Measurements from ENCODE around the gene USP1. TPM values are rescaled to one million over a fixed set of nuclear protein-coding genes. Genes with fewer than 3 reads are reported as not detected.

The USP1 gene
- total RNA-seq, 1 experiment from 2014 or later: 37.4 TPM

DNA sequence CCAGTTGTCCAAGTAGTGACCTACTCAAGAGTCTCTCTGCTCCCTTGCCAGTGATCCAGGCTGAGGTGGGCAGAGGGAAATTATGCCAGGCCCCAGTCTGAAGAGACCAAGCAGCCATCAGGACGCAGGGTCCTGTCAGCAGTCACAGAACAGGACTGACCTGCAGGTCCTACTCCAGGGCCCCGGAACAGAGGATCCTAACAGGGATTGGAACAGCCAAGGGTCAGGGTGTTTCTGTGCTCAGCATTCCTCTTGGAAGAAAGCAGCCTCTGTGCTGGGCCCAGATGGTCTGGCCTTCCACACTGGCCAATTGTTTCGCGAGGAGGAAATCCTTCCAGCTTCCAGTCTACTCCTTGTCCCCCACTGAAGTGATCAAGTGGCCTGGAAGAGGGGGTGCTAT is 41.6 kb upstream of the USP1 start:
- H3K36me3 Mint-ChIP-seq: no peaks in the 10 kb centered on the region
- no peak overlapping the region for H3K27ac Mint-ChIP-seq
- TF ChIP-seq RELA (CRISPR knock-in tag; IDR thresholded peaks at IDR 0.05; ENCODE audit: borderline replicate concordance) (no peak), JAZF1 (CRISPR knock-in tag; IDR thresholded peaks at IDR 0.05) (no peak), FOXP1 (CRISPR knock-in tag; IDR thresholded peaks at IDR 0.05; ENCODE audit: borderline replicate concordance) (no peak), EMX1 (CRISPR knock-in tag; IDR thresholded peaks at IDR 0.05) (no peak), OVOL2 (CRISPR knock-in tag; IDR thresholded peaks at IDR 0.05; ENCODE audit: borderline replicate concordance) (no peak), PRRX2 (CRISPR knock-in tag; IDR thresholded peaks at IDR 0.05) (no peak), NFE2L1 (CRISPR knock-in tag; IDR thresholded peaks at IDR 0.05) (no peak), ZNF138 (CRISPR knock-in tag; conservative IDR thresholded peaks at IDR 0.05) (no peak)
- TF ChIP-seq, protein P1, sequence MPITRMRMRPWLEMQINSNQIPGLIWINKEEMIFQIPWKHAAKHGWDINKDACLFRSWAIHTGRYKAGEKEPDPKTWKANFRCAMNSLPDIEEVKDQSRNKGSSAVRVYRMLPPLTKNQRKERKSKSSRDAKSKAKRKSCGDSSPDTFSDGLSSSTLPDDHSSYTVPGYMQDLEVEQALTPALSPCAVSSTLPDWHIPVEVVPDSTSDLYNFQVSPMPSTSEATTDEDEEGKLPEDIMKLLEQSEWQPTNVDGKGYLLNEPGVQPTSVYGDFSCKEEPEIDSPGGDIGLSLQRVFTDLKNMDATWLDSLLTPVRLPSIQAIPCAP (CRISPR knock-in tag; IDR thresholded peaks at IDR 0.05): no peak
- ATAC-seq: no peak
- no peaks in the 10 kb centered on the region for H3K9me3 Mint-ChIP-seq
- peaks cover 6% of the 10 kb centered on the region; the same call in 1 of the 2 replicates for H3K27me3 Mint-ChIP-seq (ENCODE audit: low read depth)
- no peak overlapping the region for H3K4me3 Mint-ChIP-seq
- peaks cover 7% of the 10 kb centered on the region for H3K4me1 Mint-ChIP-seq
- DNase-seq (ENCODE audit: low spot score): no peak
- CTCF ChIA-PET: interaction anchor here (1.0 to 1.1 kb wide), 2 partner anchors 251 to 302 kb away, joined by 3 read pairs; no protein-coding TSS in a partner anchor
- POLR2A ChIA-PET: no interaction called here

DNA sequence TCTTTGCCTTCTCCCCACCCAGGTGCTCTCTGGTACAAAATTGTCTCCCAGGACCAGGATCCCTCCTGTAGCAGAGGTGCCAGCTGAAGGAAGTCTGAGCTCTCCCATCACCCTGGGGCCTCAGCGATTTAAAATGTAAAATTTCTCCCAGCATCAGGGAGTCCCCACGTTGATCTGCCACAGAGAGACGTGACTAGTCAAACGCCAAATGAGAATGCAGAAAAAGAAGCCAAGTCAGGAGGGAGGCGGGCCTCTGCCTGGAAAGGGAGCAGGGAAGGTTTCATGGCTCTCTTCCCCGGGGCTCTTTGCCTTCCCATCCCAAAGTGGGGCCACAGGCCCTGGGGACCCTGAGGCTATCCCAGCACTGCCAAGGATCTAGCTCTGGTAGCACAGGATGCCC is 40.0 kb upstream of the USP1 start:
- H3K27me3 Mint-ChIP-seq (ENCODE audit: low read depth): peaks cover 6% of the 10 kb centered on the region; the same call in 1 of the 2 replicates
- no peaks in the 10 kb centered on the region for H3K36me3 Mint-ChIP-seq
- peaks cover 21% of the 10 kb centered on the region for H3K4me1 Mint-ChIP-seq
- ATAC-seq (peak; percentile 61), DNase-seq (ENCODE audit: low spot score) (no peak)
- no peak for TF ChIP-seq NR3C1 (CRISPR knock-in tag; conservative IDR thresholded peaks at IDR 0.05; ENCODE audit: low read depth)
- POLR2A ChIA-PET: no interaction called here
- no peaks in the 10 kb centered on the region for H3K9me3 Mint-ChIP-seq
- CTCF ChIA-PET: interaction anchor here (1.1 to 1.5 kb wide), 2 partner anchors 9 to 221 kb away, joined by 4 to 5 read pairs; no protein-coding TSS in a partner anchor
- no peak overlapping the region for H3K4me3 Mint-ChIP-seq
- H3K27ac Mint-ChIP-seq: no peak overlapping the region

DNA sequence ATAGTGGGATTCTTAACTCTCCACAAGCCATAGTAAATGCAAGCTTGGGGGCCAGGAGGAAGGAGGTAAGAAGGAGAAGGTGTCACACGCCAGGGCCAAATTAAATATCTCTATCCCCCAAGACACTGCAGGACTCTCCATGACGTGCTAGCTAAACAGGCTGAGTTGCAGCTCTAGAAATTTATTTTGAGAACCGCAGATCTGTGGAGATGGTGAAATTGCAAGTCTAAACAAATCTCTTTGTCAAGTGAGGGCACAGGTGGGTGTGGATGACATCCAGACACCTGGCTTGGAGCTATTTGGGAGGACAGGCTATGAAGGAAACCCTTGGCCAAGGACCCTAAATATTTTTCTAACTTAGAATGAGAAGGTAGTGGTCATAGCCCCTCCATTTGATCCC is 39.5 kb upstream of the USP1 start:
- CTCF ChIA-PET: interaction anchor here (1.1 to 1.5 kb wide), 2 partner anchors 9 to 221 kb away, joined by 4 to 5 read pairs; no protein-coding TSS in a partner anchor
- peaks cover 9% of the 10 kb centered on the region for H3K27me3 Mint-ChIP-seq (ENCODE audit: low read depth)
- no peaks in the 10 kb centered on the region for H3K9me3 Mint-ChIP-seq
- TF ChIP-seq HMGA2 (CRISPR knock-in tag; IDR thresholded peaks at IDR 0.05) (no peak), ZNF416 (CRISPR knock-in tag; IDR thresholded peaks at IDR 0.05) (no peak), ATF1 (CRISPR knock-in tag; IDR thresholded peaks at IDR 0.05) (no peak), ETV6 (CRISPR knock-in tag; IDR thresholded peaks at IDR 0.05) (no peak), GABPB1 (CRISPR knock-in tag; IDR thresholded peaks at IDR 0.05) (no peak), FOXP1 (CRISPR knock-in tag; IDR thresholded peaks at IDR 0.05; ENCODE audit: borderline replicate concordance) (no peak)
- TF ChIP-seq, protein P2, sequence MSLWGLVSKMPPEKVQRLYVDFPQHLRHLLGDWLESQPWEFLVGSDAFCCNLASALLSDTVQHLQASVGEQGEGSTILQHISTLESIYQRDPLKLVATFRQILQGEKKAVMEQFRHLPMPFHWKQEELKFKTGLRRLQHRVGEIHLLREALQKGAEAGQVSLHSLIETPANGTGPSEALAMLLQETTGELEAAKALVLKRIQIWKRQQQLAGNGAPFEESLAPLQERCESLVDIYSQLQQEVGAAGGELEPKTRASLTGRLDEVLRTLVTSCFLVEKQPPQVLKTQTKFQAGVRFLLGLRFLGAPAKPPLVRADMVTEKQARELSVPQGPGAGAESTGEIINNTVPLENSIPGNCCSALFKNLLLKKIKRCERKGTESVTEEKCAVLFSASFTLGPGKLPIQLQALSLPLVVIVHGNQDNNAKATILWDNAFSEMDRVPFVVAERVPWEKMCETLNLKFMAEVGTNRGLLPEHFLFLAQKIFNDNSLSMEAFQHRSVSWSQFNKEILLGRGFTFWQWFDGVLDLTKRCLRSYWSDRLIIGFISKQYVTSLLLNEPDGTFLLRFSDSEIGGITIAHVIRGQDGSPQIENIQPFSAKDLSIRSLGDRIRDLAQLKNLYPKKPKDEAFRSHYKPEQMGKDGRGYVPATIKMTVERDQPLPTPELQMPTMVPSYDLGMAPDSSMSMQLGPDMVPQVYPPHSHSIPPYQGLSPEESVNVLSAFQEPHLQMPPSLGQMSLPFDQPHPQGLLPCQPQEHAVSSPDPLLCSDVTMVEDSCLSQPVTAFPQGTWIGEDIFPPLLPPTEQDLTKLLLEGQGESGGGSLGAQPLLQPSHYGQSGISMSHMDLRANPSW (CRISPR knock-in tag; conservative IDR thresholded peaks at IDR 0.05; ENCODE audit: low read depth): no peak
- TF ChIP-seq, protein P3, sequence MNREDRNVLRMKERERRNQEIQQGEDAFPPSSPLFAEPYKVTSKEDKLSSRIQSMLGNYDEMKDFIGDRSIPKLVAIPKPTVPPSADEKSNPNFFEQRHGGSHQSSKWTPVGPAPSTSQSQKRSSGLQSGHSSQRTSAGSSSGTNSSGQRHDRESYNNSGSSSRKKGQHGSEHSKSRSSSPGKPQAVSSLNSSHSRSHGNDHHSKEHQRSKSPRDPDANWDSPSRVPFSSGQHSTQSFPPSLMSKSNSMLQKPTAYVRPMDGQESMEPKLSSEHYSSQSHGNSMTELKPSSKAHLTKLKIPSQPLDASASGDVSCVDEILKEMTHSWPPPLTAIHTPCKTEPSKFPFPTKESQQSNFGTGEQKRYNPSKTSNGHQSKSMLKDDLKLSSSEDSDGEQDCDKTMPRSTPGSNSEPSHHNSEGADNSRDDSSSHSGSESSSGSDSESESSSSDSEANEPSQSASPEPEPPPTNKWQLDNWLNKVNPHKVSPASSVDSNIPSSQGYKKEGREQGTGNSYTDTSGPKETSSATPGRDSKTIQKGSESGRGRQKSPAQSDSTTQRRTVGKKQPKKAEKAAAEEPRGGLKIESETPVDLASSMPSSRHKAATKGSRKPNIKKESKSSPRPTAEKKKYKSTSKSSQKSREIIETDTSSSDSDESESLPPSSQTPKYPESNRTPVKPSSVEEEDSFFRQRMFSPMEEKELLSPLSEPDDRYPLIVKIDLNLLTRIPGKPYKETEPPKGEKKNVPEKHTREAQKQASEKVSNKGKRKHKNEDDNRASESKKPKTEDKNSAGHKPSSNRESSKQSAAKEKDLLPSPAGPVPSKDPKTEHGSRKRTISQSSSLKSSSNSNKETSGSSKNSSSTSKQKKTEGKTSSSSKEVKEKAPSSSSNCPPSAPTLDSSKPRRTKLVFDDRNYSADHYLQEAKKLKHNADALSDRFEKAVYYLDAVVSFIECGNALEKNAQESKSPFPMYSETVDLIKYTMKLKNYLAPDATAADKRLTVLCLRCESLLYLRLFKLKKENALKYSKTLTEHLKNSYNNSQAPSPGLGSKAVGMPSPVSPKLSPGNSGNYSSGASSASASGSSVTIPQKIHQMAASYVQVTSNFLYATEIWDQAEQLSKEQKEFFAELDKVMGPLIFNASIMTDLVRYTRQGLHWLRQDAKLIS (CRISPR knock-in tag; IDR thresholded peaks at IDR 0.05; ENCODE audit: borderline replicate concordance): no peak
- TF ChIP-seq, protein P4, sequence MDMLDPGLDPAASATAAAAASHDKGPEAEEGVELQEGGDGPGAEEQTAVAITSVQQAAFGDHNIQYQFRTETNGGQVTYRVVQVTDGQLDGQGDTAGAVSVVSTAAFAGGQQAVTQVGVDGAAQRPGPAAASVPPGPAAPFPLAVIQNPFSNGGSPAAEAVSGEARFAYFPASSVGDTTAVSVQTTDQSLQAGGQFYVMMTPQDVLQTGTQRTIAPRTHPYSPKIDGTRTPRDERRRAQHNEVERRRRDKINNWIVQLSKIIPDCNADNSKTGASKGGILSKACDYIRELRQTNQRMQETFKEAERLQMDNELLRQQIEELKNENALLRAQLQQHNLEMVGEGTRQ (CRISPR knock-in tag; IDR thresholded peaks at IDR 0.05): no peak
- TF ChIP-seq, protein P5, sequence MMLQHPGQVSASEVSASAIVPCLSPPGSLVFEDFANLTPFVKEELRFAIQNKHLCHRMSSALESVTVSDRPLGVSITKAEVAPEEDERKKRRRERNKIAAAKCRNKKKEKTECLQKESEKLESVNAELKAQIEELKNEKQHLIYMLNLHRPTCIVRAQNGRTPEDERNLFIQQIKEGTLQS (CRISPR knock-in tag; conservative IDR thresholded peaks at IDR 0.05): no peak
- TF ChIP-seq, protein P6, sequence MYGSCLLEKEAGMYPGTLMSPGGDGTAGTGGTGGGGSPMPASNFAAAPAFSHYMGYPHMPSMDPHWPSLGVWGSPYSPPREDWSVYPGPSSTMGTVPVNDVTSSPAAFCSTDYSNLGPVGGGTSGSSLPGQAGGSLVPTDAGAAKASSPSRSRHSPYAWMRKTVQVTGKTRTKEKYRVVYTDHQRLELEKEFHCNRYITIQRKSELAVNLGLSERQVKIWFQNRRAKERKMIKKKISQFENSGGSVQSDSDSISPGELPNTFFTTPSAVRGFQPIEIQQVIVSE (CRISPR knock-in tag; IDR thresholded peaks at IDR 0.05; ENCODE audit: borderline replicate concordance): no peak
- TF ChIP-seq, protein P7, sequence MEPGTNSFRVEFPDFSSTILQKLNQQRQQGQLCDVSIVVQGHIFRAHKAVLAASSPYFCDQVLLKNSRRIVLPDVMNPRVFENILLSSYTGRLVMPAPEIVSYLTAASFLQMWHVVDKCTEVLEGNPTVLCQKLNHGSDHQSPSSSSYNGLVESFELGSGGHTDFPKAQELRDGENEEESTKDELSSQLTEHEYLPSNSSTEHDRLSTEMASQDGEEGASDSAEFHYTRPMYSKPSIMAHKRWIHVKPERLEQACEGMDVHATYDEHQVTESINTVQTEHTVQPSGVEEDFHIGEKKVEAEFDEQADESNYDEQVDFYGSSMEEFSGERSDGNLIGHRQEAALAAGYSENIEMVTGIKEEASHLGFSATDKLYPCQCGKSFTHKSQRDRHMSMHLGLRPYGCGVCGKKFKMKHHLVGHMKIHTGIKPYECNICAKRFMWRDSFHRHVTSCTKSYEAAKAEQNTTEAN (CRISPR knock-in tag; IDR thresholded peaks at IDR 0.05): no peak
- no peak overlapping the region for H3K27ac Mint-ChIP-seq
- POLR2A ChIA-PET: no interaction called here
- H3K36me3 Mint-ChIP-seq: no peaks in the 10 kb centered on the region
- ATAC-seq: no peak
- no peak overlapping the region for H3K4me3 Mint-ChIP-seq
- H3K4me1 Mint-ChIP-seq: peaks cover 21% of the 10 kb centered on the region
- DNase-seq (ENCODE audit: low spot score): no peak

Data from WTC11 (cell line).